Adrenal gland (tissue), 12 donors: ENCODE results near the gene KBTBD12. TPM values are rescaled to one million over a fixed set of nuclear protein-coding genes. Genes with fewer than 3 reads are reported as not detected.

Source experiments
- DNase-seq, 7 donors: peaks; one replicate each; pipeline ENCODE4 v3.0.0-alpha.2; 2019 to 2020
- H3K27ac ChIP-seq, 5 donors: fragments of 200-600 bp; sonication (generic) in 4 of 5; 1 replicate in 3 of 5; 2 replicates in 2 of 5; pipeline versions ENCODE4 v1.5.1 to v1.8.0; 2016 to 2020; ENCODE audit warnings: mild to moderate bottlenecking in 1 of 5
- H3K27me3 ChIP-seq: fragments of 200-600 bp; 2 replicates; pipeline ENCODE4 v1.8.0; 2021
- H3K36me3 ChIP-seq, 2 donors: fragments of 200-600 bp; replicated peaks in 1 of 2; 1 replicate in 1 of 2; 2 replicates in 1 of 2; pipeline versions ENCODE4 v1.5.1 to v1.8.0; 2018 to 2022
- H3K4me1 ChIP-seq, 2 donors: fragments of 200-600 bp; replicated peaks in 1 of 2; 1 replicate in 1 of 2; 2 replicates in 1 of 2; pipeline versions ENCODE4 v1.5.1 to v1.8.0; 2018 to 2021
- H3K4me3 ChIP-seq, 4 donors: fragments of 200-600 bp; sonication (generic) in 3 of 4; one replicate each; pipeline ENCODE4 v1.5.1; 2016 to 2018
- H3K9me3 ChIP-seq, 3 donors: fragments of 200-600 bp; sonication (generic) in 1 of 3; replicated peaks in 1 of 3; 1 replicate in 2 of 3; 2 replicates in 1 of 3; pipeline versions ENCODE4 v1.5.1 to v1.8.0; 2016 to 2021
- POLR2A ChIP-seq, 2 donors: fragments of 450-650 bp; IDR thresholded peaks; one replicate each; pipeline ENCODE4 v1.6.1; 2017; ENCODE audit warnings: antibody characterized with exemption in 2 of 2, mild to moderate bottlenecking in 2 of 2, moderate library complexity in 1 of 2
- WGBS, 4 donors: extraction: QIAGEN DNeasy Blood & Tissue Kit in 2 of 4; methylation state at CpG; one replicate each; pipeline versions ENCODE4 v1.1.5 to v1.1.7; 2013 to 2017; 5-methylcytosine and 5-hydroxymethylcytosine counted together
- intact Hi-C, 2 donors: fragments of 100-400 bp; cut with DNase I; formaldehyde crosslinking; loops; one replicate each; pipeline versions ENCODE4 v1.14.1 to v1.15.0; 2022 to 2023
- polyA plus RNA-seq, 3 donors: library from polyadenylated mRNA; stranded (reverse); fragments of 200-250 nt in 2 of 3; fragments of 350-450 nt in 1 of 3; fragmentation: Illumina TruSeq in 1 of 3; extraction: RNeasy Lipid Tissue Mini Kit (QIAGEN cat#74804) in 1 of 3; gene quantifications; one replicate each; pipeline ENCODE4 v1.2.3, GENCODE V29; 2013 to 2014
- total RNA-seq, 9 donors: library from RNA; depleted of rRNA in 4 of 9; stranded (reverse); fragments of >200 nt in 4 of 9; fragments of 120-200 nt in 1 of 9; fragmentation: NEBNext Ultra II Directional in 1 of 9; extraction: Animal tissue kit (Norgen Biotek cat#: 25700) in 1 of 9; gene quantifications; one replicate each; pipeline versions ENCODE4 v1.1.0 to v1.2.4, GENCODE V29; 2013 to 2023
- TF ChIP-seq, protein P1 (sequence below), 6 experiments: fragments of 450-650 bp in 4 of 6; fragments of 200-600 bp in 2 of 6; sonication (generic) in 1 of 6; IDR thresholded peaks; 1 replicate in 5 of 6; 2 replicates in 1 of 6; pipeline versions ENCODE4 v1.5.1 to v1.8.0; 2016 to 2021; ENCODE audit warnings: antibody characterized with exemption in 6 of 6, mild to moderate bottlenecking in 2 of 6, moderate library complexity in 1 of 6
- donor health status: healthy with polysubstance abuse.
- donor health status: Bipolar disorder and iron deficiency.
- donor health status: DM: yes; HTN: yes; CAD: no.
- donor health status: DM: no; HTN: no; CAD: no.
- donor health status: DM: no; HTN: no; CAD: no.
- donor health status: DM: yes; HTN: yes; CAD: no.

Gene KBTBD12
- total and polyA plus RNA-seq, 12 donors: 0.07 to 0.95 (median 0.42) TPM

- Histone ChIP-seq H3K36me3 (no peaks in the 10 kb centered on the region), H3K27ac (no peak overlapping the region), H3K27me3 (no peaks in the 10 kb centered on the region), H3K4me3 (no peak overlapping the region), H3K9me3 (no peaks in the 10 kb centered on the region), H3K4me1 (no peaks in the 10 kb centered on the region)
- DNase-seq: no peak
- intact Hi-C loops: no loop called here
- TF ChIP-seq POLR2A (IDR thresholded peaks at IDR 0.05): no peak
- TF ChIP-seq, protein P1, sequence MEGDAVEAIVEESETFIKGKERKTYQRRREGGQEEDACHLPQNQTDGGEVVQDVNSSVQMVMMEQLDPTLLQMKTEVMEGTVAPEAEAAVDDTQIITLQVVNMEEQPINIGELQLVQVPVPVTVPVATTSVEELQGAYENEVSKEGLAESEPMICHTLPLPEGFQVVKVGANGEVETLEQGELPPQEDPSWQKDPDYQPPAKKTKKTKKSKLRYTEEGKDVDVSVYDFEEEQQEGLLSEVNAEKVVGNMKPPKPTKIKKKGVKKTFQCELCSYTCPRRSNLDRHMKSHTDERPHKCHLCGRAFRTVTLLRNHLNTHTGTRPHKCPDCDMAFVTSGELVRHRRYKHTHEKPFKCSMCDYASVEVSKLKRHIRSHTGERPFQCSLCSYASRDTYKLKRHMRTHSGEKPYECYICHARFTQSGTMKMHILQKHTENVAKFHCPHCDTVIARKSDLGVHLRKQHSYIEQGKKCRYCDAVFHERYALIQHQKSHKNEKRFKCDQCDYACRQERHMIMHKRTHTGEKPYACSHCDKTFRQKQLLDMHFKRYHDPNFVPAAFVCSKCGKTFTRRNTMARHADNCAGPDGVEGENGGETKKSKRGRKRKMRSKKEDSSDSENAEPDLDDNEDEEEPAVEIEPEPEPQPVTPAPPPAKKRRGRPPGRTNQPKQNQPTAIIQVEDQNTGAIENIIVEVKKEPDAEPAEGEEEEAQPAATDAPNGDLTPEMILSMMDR (IDR thresholded peaks at IDR 0.05): no peak
- WGBS, 4 donors: 80 to 89% (median 85%) methylated on average over 1 of the region's 1 CpG
Measured at GRCh38 chr3:127959041-127959440, 44.0 kb downstream of the KBTBD12 start.

- Histone ChIP-seq H3K4me1 (no peaks in the 10 kb centered on the region), H3K9me3 (no peaks in the 10 kb centered on the region), H3K27ac (no peak overlapping the region), H3K36me3 (no peaks in the 10 kb centered on the region), H3K4me3 (no peak overlapping the region), H3K27me3 (no peaks in the 10 kb centered on the region)
- DNase-seq: peak in 6 of 7 donors; percentile 21 to 45 (median 29)
- whole genome bisulfite sequencing, 4 donors: 38 to 44% (median 39%) methylated on average over 4 of the region's 4 CpGs
- no peak for TF ChIP-seq POLR2A (IDR thresholded peaks at IDR 0.05)
- TF ChIP-seq, protein P1 (IDR thresholded peaks at IDR 0.05): peak in 5 of 6 experiments; percentile 36 to 53 (median 43)
- intact Hi-C loops: loop anchor here (5.0 to 10.0 kb wide), 2 partner anchors 268 to 305 kb away; no protein-coding TSS in a partner anchor
Measured at GRCh38 chr3:127959873-127960272, 44.8 kb downstream of the KBTBD12 start.

DNA sequence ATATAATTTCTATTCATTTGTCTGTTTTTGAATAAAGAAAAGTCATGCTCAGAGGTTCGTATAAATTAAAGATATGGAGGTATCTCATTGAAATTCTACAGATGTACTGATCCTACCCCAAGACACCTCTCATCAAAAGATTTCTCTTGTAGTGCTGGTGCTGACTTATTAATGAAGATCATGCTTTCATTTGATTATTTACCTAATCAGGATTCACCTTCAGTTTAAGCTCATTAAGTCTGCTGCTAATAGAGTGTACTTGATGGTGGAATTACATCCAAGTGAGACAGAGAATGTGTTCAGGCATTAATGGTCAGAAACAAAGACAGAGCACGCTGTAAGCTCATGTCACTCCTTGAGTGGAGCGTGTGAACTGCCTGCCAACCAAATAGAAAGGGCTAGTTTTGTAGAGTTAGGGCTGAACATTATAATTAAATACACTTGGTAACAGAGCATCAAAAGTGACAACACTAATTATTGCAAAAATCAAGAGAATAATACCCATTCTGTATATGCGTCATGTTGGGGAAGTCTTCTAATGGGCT is 45.5 kb downstream of the KBTBD12 start:
- Histone ChIP-seq H3K4me1 (no peaks in the 10 kb centered on the region), H3K36me3 (no peaks in the 10 kb centered on the region), H3K9me3 (no peaks in the 10 kb centered on the region), H3K27ac (no peak overlapping the region), H3K27me3 (no peaks in the 10 kb centered on the region), H3K4me3 (no peak overlapping the region)
- WGBS, 4 donors: 90 to 94% (median 93%) methylated on average over 4 of the region's 4 CpGs
- intact Hi-C loops: loop anchor here (5.0 to 10.0 kb wide), 2 partner anchors 268 to 306 kb away; no protein-coding TSS in a partner anchor
- DNase-seq: no peak
- no peak for TF ChIP-seq POLR2A (IDR thresholded peaks at IDR 0.05)
- TF ChIP-seq, protein P1 (IDR thresholded peaks at IDR 0.05): no peak

DNA sequence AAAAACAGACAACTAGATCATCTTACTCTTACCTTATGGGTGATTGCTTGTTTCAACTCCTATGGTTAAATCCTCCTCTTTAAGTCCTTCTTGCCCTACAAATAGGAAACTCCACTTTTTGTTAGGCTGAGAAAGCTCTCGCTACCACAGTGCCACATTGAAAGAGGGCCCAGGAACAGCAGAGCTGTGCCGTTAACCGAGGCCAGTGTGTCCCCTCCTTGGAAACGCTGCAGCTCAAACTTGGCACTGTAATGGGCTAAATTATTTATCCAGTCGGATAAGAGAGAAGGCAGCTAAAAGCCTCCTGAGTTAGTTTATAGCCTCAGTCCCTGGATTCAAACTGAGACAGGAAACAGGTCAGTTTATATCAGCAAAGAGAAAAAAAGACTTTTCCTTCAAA is 46.1 kb downstream of the KBTBD12 start:
- 71 to 87% (median 84%) methylated on average over 5 of the region's 5 CpGs for WGBS, 4 donors
- intact Hi-C loops: loop anchor here (5.0 to 10.0 kb wide), 2 partner anchors 269 to 306 kb away; no protein-coding TSS in a partner anchor

More for the DNA sequence above, 46.1 kb downstream of the KBTBD12 start:
- no peak for DNase-seq
- Histone ChIP-seq H3K36me3 (no peaks in the 10 kb centered on the region), H3K4me3 (no peak overlapping the region), H3K4me1 (no peaks in the 10 kb centered on the region), H3K9me3 (no peaks in the 10 kb centered on the region), H3K27ac (no peak overlapping the region), H3K27me3 (no peaks in the 10 kb centered on the region)
- TF ChIP-seq POLR2A (IDR thresholded peaks at IDR 0.05): no peak
- TF ChIP-seq, protein P1 (IDR thresholded peaks at IDR 0.05): no peak
